GM23338 (cell line): ENCODE data around the gene HGS. TPM values are rescaled to one million over a fixed set of nuclear protein-coding genes. Genes with fewer than 3 reads are reported as not detected.

Experiments used
- ATAC-seq: fragments of 200-7000 bp; cut with Tn5 transposase; 3 replicates; pipeline ENCODE4 v1.9.1; 2020
- DNase-seq: peaks from one replicate; pipeline ENCODE4 v3.0.0-alpha.2; 2015; ENCODE audit warnings: low spot score
- H2AFZ ChIP-seq: fragments of 200-600 bp; sonication (generic); 2 replicates; pipeline ENCODE4 v1.8.0; 2016; ENCODE audit warnings: antibody characterized with exemption, mild to moderate bottlenecking, moderate library complexity
- H3F3A ChIP-seq: fragments of 200-600 bp; sonication (generic); replicated peaks from 2 replicates; pipeline ENCODE4 v1.8.0; 2017; ENCODE audit warnings: antibody characterized with exemption, mixed run types, low read depth
- H3K27ac ChIP-seq: fragments of 200-600 bp; sonication (generic); 2 replicates; pipeline ENCODE4 v1.6.1; 2016; ENCODE audit warnings: low read depth
- H3K27me3 ChIP-seq: fragments of 200-600 bp; sonication (generic); 2 replicates; pipeline ENCODE4 v1.8.0; 2016; ENCODE audit warnings: mild to moderate bottlenecking, mixed run types, moderate library complexity; ENCODE audit not compliant: insufficient read depth
- H3K36me3 ChIP-seq: fragments of 200-600 bp; sonication (generic); 2 replicates; pipeline ENCODE4 v1.8.0; 2016; ENCODE audit warnings: mild to moderate bottlenecking; ENCODE audit not compliant: insufficient read depth
- H3K4me1 ChIP-seq: fragments of 200-600 bp; sonication (generic); 2 replicates; pipeline ENCODE4 v1.8.0; 2016; ENCODE audit warnings: mild to moderate bottlenecking, moderate library complexity; ENCODE audit not compliant: insufficient read depth
- H3K4me2 ChIP-seq: fragments of 200-600 bp; sonication (generic); 2 replicates; pipeline ENCODE4 v1.7.1; 2017; ENCODE audit warnings: mixed run types
- H3K4me3 ChIP-seq: fragments of 200-600 bp; sonication (generic); 2 replicates; pipeline ENCODE4 v1.6.1; 2016; ENCODE audit warnings: mixed run types
- H3K79me2 ChIP-seq: fragments of 200-600 bp; sonication (generic); replicated peaks from 2 replicates; pipeline ENCODE4 v1.8.0; 2017; ENCODE audit warnings: mild to moderate bottlenecking; ENCODE audit not compliant: insufficient read depth
- H3K9me2 ChIP-seq: fragments of 200-600 bp; sonication (generic); 2 replicates; pipeline ENCODE4 v1.8.0; 2017; ENCODE audit not compliant: insufficient read depth
- H4K20me1 ChIP-seq: fragments of 200-600 bp; sonication (generic); replicated peaks from 2 replicates; pipeline ENCODE4 v1.8.0; 2017; ENCODE audit warnings: mild to moderate bottlenecking; ENCODE audit not compliant: insufficient read depth
- H3K27ac Mint-ChIP-seq: 2 replicates; pipeline ENCODE4 v1.8.0; 2020; ENCODE audit warnings: inconsistent platforms, mild to moderate bottlenecking, moderate library complexity, mixed read lengths
- H3K27me3 Mint-ChIP-seq: 3 replicates; pipeline ENCODE4 v1.8.0; 2022; ENCODE audit warnings: low read depth, mild to moderate bottlenecking, moderate library complexity, mixed read lengths, inconsistent platforms; ENCODE audit not compliant: insufficient read depth, poor library complexity
- H3K36me3 Mint-ChIP-seq: 3 replicates; pipeline ENCODE4 v1.8.0; 2021; ENCODE audit warnings: low read depth, mild to moderate bottlenecking, inconsistent platforms, moderate library complexity, mixed read lengths
- H3K4me1 Mint-ChIP-seq: 3 replicates; pipeline ENCODE4 v1.8.0; 2020; ENCODE audit warnings: mild to moderate bottlenecking, inconsistent platforms, mixed read lengths
- H3K4me3 Mint-ChIP-seq: 3 replicates; pipeline ENCODE4 v1.8.0; 2021; ENCODE audit warnings: moderate library complexity, mild to moderate bottlenecking, inconsistent platforms, mixed read lengths
- H3K9me3 Mint-ChIP-seq: 3 replicates; pipeline ENCODE4 v1.8.0; 2020; ENCODE audit warnings: moderate library complexity, mild to moderate bottlenecking, inconsistent platforms, mixed read lengths
- CREB1 ChIP-seq: fragments of 250-450 bp; sonication (Bioruptor Pico); IDR thresholded peaks from 2 replicates; pipeline ENCODE4 v1.5.0; 2020; ENCODE audit warnings: low read depth, mild to moderate bottlenecking, moderate library complexity
- EZH2 ChIP-seq: fragments of 200-600 bp; sonication (generic); IDR thresholded peaks from one replicate; pipeline ENCODE4 v1.8.0; 2017; ENCODE audit warnings: antibody characterized with exemption, mild to moderate bottlenecking, low read depth; ENCODE audit not compliant: unreplicated experiment
- JUNB ChIP-seq: IDR thresholded peaks from one replicate; pipeline ENCODE4 v1.6.1; 2016; ENCODE audit warnings: antibody characterized with exemption; ENCODE audit not compliant: unreplicated experiment
- STAT1 ChIP-seq: IDR thresholded peaks from one replicate; pipeline ENCODE4 v1.6.1; 2016; ENCODE audit warnings: antibody characterized with exemption; ENCODE audit not compliant: unreplicated experiment
- ZNF114 ChIP-seq: fragments of 250-450 bp; sonication (Bioruptor Pico); IDR thresholded peaks from 2 replicates; pipeline ENCODE4 v1.5.0; 2020; ENCODE audit warnings: mild to moderate bottlenecking, moderate library complexity
- ZNF331 ChIP-seq: fragments of 250-450 bp; sonication (Bioruptor Pico); IDR thresholded peaks from 2 replicates; pipeline ENCODE4 v1.5.0; 2020; ENCODE audit warnings: low read depth, mild to moderate bottlenecking, moderate library complexity
- polyA plus RNA-seq: library from polyadenylated mRNA; unstranded; fragments of >200 nt; fragmentation: Nextera tagmentation; extraction: Ambion mirVana; gene quantifications from 2 replicates; pipeline ENCODE4 v1.2.1, GENCODE V29; 2016
- total RNA-seq: library from RNA; depleted of rRNA; stranded (reverse); fragments of >200 nt; shearing (Covaris generic); gene quantifications from 2 replicates; pipeline ENCODE4 v1.2.3, GENCODE V29; 2014
- TF ChIP-seq, protein P1 (sequence below): IDR thresholded peaks from 2 replicates; pipeline ENCODE4 v1.6.1; 2016; ENCODE audit warnings: antibody characterized with exemption
- TF ChIP-seq, protein P2 (sequence below): fragments of 250-450 bp; sonication (Bioruptor Pico); IDR thresholded peaks from 2 replicates; pipeline ENCODE4 v1.5.0; 2020; ENCODE audit warnings: mild to moderate bottlenecking, moderate library complexity

HGS gene
- total and polyA plus RNA-seq, 2 experiments from 2014 or later: 59.0 to 90.2 TPM

DNA sequence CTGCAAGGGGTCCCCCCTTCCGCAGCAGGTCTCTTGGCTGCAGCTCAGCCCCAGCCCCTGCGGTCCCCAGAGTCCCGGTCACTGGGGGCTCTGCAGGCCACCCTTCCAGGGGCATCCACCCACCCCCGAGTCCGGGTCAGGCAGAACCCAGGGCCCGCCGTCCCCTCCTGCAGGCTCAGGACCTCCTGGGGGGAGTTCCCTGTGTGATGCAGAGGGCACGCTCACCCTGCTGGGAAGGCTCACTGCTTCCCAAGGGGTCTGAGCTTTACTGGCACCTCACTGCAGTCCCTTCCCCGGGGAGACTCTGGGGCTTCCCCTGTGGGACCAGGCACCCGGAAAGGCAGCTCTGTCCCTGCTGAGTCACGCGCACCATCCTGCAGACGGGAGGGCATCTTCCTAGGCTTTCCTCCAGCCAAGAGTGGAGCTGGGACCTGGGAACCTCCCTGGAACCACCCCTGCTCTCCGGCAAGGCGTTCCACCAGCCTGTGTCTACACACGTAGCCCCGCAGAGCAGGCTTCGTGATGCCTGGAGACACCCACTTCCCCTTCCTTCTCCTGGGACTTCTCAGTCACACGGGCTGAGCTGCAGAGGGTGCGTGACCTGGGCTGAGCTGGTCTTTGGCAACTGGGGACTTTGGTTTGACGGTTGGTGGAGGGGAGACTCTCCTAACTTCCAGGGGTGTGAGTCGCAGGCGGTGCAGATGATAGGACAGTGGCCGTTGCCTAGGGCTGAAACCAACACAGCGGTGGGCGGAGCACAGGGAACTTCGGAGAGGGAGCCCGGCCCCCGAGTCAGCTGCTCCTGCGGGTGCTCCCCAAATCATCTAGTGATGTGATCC, 51.7 kb downstream of the HGS start:
- H3K27ac Mint-ChIP-seq: no peak overlapping the region
- H2AFZ ChIP-seq: peak overlapping the region; percentile 66

DNA sequence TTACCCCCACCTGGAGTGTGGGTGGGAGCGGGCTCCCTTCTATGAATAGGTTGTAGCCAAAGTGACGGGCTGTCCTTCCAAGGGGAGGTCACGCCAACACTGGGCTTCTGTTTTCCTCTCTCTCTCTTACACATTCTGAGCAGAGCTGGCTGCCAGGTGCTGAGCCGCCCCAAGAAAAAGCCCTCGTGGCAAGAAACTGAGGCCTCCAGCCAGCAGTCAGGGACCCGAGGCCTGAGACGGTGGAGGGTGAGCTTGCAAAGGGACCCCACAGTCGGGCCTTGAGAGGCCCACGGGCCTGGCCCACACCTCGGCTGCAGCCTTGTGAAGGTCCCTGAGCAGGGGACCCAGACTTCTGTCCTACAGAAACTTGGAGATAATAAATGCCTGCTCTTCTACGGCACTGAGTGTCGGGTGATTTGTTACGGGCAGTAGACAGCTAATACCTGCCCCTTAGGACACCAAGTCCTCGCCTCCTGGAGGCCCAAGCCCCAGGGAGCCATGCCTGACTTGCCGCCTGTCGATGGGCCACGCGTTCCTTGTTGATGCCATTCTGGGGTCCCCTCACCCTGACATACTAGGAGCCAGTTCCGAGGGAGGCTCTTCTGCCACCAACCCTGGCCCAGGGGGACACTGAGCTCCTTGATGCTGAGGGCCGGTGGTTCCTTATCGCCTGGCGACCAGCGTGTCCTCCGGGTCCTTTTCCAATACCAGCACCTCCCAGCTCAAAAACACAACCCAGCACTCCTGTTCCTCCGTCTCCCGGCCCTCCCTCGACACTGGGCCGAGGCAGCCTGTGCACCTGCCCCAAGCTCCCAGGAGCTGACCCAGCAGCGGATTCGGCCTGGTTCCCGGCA, 54.4 kb downstream of the HGS start:
- Histone ChIP-seq H3K36me3 (no peaks in the 10 kb centered on the region), H3K27ac (no peak overlapping the region), H3F3A (peaks cover 4% of the 10 kb centered on the region), H4K20me1 (no peaks in the 10 kb centered on the region), H3K4me2 (no peak overlapping the region), H3K27me3 (no peaks in the 10 kb centered on the region), H3K4me3 (no peak overlapping the region), H3K4me1 (no peaks in the 10 kb centered on the region), H3K9me2 (no peaks in the 10 kb centered on the region), H2AFZ (no peak overlapping the region), H3K79me2 (no peaks in the 10 kb centered on the region)
- ATAC-seq (no peak), DNase-seq (no peak)
- H3K9me3 Mint-ChIP-seq: no peaks in the 10 kb centered on the region
- H3K36me3 Mint-ChIP-seq: no peaks in the 10 kb centered on the region
- peaks cover 9% of the 10 kb centered on the region for H3K4me1 Mint-ChIP-seq
- no peak overlapping the region for H3K27ac Mint-ChIP-seq
- H3K27me3 Mint-ChIP-seq: peaks cover 15% of the 10 kb centered on the region
- no peak overlapping the region for H3K4me3 Mint-ChIP-seq
- TF ChIP-seq EZH2 (no peak), JUNB (no peak), ZNF331 (no peak), STAT1 (no peak), ZNF114 (CRISPR knock-in tag) (no peak), CREB1 (CRISPR knock-in tag) (no peak)
- TF ChIP-seq, protein P1, sequence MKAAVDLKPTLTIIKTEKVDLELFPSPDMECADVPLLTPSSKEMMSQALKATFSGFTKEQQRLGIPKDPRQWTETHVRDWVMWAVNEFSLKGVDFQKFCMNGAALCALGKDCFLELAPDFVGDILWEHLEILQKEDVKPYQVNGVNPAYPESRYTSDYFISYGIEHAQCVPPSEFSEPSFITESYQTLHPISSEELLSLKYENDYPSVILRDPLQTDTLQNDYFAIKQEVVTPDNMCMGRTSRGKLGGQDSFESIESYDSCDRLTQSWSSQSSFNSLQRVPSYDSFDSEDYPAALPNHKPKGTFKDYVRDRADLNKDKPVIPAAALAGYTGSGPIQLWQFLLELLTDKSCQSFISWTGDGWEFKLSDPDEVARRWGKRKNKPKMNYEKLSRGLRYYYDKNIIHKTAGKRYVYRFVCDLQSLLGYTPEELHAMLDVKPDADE: no peak
- TF ChIP-seq, protein P2, sequence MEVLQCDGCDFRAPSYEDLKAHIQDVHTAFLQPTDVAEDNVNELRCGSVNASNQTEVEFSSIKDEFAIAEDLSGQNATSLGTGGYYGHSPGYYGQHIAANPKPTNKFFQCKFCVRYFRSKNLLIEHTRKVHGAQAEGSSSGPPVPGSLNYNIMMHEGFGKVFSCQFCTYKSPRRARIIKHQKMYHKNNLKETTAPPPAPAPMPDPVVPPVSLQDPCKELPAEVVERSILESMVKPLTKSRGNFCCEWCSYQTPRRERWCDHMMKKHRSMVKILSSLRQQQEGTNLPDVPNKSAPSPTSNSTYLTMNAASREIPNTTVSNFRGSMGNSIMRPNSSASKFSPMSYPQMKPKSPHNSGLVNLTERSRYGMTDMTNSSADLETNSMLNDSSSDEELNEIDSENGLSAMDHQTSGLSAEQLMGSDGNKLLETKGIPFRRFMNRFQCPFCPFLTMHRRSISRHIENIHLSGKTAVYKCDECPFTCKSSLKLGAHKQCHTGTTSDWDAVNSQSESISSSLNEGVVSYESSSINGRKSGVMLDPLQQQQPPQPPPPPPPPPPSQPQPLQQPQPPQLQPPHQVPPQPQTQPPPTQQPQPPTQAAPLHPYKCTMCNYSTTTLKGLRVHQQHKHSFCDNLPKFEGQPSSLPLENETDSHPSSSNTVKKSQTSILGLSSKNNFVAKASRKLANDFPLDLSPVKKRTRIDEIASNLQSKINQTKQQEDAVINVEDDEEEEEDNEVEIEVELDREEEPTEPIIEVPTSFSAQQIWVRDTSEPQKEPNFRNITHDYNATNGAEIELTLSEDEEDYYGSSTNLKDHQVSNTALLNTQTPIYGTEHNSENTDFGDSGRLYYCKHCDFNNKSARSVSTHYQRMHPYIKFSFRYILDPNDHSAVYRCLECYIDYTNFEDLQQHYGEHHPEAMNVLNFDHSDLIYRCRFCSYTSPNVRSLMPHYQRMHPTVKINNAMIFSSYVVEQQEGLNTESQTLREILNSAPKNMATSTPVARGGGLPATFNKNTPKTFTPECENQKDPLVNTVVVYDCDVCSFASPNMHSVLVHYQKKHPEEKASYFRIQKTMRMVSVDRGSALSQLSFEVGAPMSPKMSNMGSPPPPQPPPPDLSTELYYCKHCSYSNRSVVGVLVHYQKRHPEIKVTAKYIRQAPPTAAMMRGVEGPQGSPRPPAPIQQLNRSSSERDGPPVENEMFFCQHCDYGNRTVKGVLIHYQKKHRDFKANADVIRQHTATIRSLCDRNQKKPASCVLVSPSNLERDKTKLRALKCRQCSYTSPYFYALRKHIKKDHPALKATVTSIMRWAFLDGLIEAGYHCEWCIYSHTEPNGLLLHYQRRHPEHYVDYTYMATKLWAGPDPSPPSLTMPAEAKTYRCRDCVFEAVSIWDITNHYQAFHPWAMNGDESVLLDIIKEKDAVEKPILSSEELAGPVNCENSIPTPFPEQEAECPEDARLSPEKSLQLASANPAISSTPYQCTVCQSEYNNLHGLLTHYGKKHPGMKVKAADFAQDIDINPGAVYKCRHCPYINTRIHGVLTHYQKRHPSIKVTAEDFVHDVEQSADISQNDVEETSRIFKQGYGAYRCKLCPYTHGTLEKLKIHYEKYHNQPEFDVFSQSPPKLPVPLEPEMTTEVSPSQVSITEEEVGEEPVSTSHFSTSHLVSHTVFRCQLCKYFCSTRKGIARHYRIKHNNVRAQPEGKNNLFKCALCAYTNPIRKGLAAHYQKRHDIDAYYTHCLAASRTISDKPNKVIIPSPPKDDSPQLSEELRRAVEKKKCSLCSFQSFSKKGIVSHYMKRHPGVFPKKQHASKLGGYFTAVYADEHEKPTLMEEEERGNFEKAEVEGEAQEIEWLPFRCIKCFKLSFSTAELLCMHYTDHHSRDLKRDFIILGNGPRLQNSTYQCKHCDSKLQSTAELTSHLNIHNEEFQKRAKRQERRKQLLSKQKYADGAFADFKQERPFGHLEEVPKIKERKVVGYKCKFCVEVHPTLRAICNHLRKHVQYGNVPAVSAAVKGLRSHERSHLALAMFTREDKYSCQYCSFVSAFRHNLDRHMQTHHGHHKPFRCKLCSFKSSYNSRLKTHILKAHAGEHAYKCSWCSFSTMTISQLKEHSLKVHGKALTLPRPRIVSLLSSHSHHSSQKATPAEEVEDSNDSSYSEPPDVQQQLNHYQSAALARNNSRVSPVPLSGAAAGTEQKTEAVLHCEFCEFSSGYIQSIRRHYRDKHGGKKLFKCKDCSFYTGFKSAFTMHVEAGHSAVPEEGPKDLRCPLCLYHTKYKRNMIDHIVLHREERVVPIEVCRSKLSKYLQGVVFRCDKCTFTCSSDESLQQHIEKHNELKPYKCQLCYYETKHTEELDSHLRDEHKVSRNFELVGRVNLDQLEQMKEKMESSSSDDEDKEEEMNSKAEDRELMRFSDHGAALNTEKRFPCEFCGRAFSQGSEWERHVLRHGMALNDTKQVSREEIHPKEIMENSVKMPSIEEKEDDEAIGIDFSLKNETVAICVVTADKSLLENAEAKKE: no peak

More for the DNA sequence above, 51.7 kb downstream of the HGS start:
- TF ChIP-seq, protein P1: no peak
- Mint-ChIP-seq H3K9me3 (no peaks in the 10 kb centered on the region), H3K36me3 (no peaks in the 10 kb centered on the region), H3K27me3 (peaks cover 18% of the 10 kb centered on the region), H3K4me3 (no peak overlapping the region; the same call in 2 of the 3 replicates), H3K4me1 (peaks cover 24% of the 10 kb centered on the region)
- Histone ChIP-seq H3K79me2 (no peaks in the 10 kb centered on the region), H3K9me2 (no peaks in the 10 kb centered on the region), H3K27me3 (no peaks in the 10 kb centered on the region), H4K20me1 (no peaks in the 10 kb centered on the region), H3K27ac (no peak overlapping the region), H3F3A (peaks cover 12% of the 10 kb centered on the region), H3K4me1 (peaks cover 7% of the 10 kb centered on the region; the same call in 1 of the 2 replicates), H3K36me3 (no peaks in the 10 kb centered on the region), H3K4me3 (no peak overlapping the region), H3K4me2 (no peak overlapping the region)
- peak; percentile 7 for ATAC-seq
- DNase-seq: no peak
